NCI-H146 (cell line): ENCODE results near the gene GRSF1.
"Not testable (repeated sequence)": the region's sequence is repeated elsewhere in the genome, so short reads cannot be mapped to it uniquely, and the experiment has no call there.

ENCODE experiments used
- DNase-seq: peaks from one replicate; lab custom pipeline; 2025; lab: John Stamatoyannopoulos, UW

Gene GRSF1, protein sequence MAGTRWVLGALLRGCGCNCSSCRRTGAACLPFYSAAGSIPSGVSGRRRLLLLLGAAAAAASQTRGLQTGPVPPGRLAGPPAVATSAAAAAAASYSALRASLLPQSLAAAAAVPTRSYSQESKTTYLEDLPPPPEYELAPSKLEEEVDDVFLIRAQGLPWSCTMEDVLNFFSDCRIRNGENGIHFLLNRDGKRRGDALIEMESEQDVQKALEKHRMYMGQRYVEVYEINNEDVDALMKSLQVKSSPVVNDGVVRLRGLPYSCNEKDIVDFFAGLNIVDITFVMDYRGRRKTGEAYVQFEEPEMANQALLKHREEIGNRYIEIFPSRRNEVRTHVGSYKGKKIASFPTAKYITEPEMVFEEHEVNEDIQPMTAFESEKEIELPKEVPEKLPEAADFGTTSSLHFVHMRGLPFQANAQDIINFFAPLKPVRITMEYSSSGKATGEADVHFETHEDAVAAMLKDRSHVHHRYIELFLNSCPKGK

DNA sequence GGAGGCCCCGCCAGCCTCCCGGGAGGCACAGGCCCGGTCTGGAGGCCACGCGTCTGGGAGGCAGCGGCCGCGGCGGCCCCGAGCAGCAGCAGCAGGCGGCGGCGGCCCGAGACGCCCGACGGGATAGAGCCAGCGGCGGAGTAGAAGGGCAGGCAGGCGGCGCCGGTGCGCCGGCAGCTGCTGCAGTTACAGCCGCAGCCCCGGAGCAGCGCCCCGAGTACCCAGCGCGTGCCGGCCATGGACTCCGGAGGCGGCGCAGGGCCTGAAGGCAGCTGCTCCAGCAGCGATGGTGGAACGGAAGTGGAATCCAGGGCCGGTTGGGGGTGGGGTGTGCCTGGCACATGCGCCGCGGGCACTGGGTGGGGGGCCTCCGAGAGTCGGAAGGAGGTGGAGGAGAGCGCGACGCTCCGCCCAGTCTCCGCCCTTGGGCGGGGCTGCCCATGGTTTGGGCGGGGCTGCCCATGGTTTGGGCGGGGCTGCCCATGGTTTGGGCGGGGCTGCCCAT is at the start of gene GRSF1:
TSS of gene GRSF1 (minus strand) at position 302 of the 505 bp plus-strand sequence. CDS start at position 239, 63 bp downstream.
- DNase-seq, result peak; percentile 95

DNA sequence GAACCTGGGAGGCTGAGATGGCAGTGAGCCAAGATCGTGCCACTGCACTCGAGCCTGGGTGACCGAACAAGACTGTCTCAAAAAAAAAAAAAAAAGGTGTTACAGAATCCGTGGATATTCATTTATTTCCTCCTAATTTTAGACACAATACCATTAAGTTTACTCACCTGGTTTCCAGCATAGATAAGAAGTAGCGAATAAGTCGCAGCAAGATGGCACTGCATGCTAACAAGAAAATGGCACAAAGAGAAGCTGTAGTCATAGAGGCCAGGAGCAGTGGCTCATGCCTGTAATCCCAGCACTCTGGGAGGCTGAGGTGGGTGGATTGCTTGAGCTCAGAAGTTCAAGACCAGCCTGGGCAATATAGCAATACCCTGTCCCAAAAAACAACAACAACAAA is 45.5 kb upstream of the GRSF1 start:
- peak; percentile 27 for DNase-seq

DNA sequence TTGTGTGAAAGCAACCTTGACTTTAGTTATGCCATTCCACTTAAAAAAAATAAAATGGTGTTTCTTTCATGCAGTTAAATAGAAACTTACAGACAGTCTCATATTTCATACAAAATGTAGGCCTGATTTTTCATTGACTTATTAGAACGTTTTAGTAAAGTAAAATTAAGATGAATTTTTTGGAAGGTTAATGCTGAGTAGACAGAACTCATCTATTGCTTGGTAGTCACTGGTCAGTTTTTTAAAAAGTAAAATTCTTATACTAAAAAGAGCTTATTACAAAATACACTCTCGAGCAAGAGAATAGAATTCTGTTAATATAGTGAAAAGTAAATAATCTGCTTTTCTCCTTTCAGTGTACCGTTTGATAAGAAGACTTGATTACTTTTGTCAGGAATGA is 41.0 kb upstream of the GRSF1 start:
- no peak for DNase-seq

DNA sequence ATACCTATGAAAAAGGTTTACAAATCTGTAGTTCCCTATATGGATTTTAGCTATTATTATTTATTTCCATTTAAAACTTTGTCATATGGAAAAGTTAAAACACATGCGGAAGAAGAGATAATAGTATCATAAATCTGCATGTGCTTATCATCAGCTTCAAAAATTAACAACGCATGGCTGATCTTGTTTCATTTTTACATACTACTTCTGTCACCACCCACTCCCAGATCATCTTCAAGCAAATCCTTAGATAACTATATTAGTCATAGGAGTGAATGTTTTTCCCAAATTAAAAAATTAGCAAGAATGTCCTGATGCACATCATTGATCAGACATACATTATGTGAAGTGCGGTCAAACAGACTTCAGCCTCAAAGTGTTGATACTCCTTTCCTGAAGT is 37.9 kb upstream of the GRSF1 start:
- no peak for DNase-seq

DNA sequence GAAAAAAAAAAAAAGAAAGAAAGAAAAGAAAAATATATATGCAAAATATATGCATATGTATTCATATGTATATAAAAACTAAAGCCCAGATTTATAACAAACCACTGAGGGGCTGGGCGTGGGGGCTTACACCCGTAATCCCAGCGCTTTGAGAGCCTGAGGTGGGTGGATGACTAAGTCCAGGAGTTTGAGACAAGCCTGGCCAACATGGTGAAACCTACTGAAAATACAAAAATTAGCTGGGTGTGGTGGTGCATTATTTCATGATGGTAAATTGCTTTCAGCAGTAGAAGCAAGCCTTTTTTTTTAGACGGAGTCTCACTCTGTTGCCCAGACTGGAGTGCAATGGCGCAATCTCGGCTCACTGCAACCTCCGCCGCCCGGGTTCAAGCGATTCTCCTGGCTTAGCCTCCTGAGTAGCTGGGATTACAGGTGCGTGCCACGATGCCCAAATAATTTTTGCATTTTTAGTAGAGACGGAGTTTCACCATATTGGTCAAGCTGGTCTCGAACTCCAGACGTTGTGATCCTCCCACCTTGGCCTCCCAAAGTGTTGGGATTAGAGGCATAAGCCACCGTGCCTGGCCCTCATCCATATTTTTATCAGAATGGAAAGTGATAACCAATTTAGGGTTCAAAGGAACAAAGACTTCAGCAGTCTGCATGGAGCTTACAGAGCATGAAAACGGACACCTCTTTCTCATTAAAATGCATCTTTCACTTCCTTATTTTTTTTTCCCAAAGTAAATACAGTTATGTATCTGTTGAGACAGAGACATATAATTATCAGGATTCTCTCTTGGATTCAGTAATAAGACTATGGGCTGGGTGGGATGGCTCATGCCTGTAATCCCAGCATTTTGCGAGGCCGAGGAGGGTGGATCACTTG is 34.8 kb upstream of the GRSF1 start:
- DNase-seq, result peak; percentile 6

DNA sequence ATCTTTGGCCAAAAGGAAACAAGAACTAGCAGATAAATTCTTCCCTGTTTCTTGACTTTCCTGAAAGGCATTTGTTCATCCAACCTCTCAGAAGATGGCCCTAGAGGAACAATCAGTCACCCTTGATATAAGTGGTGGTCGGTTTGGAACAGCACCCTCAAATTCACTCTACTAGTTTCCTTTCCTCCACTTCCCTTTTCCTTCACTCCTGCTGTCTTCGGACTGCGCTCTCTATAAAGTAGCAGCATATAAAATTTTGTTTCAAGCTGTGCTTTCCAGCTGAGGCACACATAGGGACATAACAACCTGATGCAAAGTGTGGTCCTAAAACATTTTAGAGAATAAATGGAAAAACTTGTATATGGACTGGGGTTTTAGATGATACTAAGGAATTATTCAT is 33.5 kb upstream of the GRSF1 start:
- DNase-seq, result no peak

DNA sequence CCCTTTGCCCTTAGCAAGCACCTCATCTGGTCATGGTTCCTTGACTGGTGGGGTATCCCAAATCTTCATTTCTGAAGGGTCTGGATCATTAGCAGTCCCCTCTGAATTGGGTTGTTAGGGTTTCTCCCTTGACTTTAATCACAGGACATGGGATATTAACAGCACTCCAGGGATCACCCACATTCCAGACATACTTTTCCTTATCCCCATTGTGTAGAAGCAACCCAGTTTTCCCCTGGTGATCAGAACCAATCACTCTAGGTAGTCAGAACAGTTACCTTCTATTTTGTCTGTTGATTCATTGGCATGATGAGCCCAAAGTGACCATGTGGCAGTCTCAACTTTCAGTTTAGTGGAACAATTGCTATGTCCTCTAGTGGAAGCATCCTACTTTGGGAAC is 29.1 kb upstream of the GRSF1 start:
- DNase-seq, result no peak

DNA sequence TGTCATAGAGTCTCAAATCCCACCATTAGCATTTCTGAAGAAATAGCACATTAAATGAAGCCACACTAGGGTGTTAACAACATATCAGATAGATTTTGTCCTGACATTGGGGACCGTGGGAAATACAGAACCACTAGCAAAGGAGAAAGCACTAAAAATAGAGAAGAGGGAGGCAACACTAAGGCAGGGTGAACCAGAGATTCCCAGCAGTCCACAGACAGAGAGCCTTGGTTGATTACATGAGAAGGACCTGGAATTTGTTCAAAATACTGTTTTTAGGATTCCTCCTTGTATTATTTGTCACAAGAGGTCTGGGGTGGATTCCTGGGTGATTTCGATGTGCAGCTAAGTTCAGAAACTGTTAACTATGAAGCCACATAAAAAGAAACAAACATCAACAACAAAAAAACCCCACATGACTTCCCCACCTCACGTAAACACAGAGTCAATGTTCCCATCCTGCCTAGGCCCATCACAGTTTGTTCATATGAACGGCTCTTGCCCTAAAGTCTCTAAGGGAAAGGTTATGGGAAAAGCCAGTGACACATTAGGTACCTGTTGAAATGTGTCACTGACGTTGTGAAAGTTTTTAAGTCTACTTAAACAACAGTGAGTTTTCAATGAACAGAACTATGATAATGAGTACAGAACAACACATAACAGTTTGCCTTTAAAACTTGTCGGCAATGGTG is 23.6 kb upstream of the GRSF1 start:
- DNase-seq, result no peak

DNA sequence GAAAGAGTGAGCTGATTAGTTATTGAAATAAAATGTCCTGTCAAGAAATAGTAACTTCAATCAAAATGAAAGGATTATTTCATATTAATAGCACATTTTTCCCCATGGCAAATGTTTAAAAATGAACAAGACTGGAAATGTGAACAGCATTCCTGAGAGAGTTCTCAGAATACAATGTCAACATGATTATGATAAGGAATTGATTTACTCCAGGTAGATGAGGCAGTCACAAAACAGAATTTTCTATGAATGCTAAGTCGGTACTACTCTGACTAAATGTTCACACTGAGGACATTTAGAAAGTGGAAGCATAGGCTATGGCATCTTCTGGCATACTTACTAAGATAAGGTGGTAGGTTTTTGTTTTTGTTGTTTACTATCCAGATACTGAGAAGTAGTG is 19.4 kb upstream of the GRSF1 start:
- DNase-seq, result no peak

DNA sequence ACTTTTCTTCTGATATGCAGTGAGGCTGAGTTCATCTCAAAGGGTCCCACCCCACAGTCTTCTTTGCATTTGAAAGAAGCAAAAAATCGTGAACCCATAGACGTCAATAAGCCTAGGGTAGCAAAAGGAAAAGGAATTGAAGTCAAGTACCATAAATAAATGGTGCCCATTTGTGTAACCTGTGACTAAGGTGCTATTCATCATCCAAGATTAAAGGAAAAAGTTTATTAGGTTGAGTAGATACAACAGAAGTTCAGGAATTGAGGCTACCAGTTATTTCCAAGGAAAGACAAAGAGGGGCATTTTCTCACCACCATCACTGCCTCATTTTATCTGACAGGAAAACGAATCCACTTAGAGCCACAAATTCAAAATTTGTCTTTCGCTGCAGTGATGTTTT is 18.8 kb upstream of the GRSF1 start:
- no peak for DNase-seq

DNA sequence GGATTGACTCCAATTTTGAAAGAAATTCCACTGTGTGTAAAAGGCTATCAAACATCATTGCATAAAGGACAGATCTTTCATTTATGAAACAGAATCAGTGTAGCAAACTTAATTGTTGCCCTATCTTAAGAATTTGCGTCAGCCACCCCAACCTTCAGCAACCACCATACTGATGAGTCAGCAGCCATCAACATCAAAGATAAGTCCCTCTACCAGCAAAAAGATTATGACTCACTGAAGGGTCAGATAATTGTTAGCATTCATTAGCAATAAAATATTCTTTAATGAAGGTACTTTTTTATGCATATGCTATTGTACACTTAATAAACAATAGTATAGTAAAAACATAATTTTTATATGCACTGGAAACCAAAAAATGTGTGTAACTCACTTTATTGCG is 15.8 kb upstream of the GRSF1 start:
- DNase-seq, result no peak

DNA sequence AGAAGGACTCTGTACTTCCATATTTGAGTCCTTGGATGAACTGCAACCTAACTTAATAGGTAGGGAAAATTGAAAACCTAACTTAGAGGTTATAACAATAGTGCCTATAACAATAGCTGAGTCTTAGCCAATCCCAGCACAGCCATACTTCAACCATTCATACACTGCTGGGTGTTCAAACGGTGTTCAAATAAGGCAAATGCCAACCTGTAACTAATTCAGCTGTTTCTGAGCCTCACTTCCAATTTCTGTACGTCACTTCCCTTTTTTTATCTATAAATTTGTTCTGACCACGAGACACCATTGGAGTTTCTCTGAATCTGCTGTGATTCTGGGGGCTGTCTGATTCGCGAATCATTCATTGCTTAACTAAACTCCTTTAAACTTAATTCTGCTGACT is 9.6 kb upstream of the GRSF1 start:
- no peak for DNase-seq

DNA sequence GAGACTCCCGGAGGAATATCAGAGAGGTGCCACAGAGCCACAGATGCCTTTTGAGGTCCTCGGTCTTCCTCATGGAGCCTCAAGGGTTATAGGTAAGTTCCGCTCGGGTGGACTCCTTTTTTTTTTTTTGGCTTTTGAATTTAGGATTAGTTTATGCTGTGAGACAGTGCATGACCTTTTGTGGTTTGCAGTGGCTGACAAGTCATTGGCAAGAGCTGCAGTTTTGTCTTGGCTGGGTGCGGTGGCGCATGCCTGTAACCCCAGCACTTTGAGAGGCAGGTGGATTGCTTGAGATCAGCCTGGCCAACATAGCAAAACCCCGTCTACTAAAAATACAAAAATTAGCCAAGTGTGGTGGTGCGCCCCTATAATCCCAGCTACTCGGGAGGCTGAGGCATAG is 4.5 kb upstream of the GRSF1 start:
- DNase-seq, result no peak

DNA sequence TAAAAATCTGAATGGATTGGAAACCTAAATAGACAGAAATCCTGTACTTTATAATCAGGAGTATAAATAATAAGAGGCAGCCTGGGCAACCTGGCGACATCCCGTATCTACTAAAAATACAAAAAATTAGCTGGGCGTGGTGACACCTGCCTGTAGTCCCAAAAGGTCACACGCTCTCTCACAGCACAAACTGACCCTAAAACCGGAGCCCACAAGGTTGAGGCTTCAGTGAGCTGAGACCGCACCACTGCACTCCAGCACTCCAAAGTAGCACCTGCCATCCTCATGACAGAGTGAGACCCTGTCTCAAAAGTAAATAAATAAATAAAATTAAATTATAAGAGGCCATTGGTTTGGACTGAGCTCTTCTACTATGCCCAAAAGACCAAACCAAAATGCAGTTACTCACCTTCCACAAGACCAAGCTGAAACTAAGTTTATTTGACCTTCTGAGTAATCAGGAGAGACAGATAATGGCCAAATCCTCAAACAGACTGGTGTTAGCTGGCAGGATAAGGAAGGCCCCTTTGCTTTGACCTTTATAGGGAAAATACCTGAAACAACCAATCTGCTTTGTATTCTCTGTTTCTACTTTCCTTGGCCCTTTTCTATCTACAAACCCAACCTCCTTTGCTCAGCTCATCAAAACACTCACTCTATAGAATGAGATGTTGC is 3.2 kb upstream of the GRSF1 start:
- DNase-seq, result peak; percentile 20

DNA sequence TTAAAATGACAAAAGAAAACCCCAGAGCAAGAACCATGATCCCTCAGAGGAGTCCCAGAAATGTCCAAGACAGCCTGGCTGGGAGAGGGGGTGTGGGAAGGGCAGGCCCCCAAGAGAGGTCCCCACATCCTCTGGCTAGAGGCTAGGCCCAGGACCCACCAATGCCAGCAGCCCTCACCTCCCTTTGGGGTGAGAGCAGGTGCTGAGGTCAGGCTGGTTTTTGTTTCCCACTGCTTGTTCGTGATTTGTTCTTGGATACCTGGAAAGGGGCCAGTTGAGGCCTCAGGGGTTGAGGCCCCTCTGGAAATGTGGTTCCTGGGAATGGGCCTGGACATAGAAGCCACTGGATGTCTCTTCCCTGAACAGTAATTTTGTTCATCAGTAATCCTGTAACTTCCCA is 2.3 kb upstream of the GRSF1 start:
- DNase-seq, result no peak

DNA sequence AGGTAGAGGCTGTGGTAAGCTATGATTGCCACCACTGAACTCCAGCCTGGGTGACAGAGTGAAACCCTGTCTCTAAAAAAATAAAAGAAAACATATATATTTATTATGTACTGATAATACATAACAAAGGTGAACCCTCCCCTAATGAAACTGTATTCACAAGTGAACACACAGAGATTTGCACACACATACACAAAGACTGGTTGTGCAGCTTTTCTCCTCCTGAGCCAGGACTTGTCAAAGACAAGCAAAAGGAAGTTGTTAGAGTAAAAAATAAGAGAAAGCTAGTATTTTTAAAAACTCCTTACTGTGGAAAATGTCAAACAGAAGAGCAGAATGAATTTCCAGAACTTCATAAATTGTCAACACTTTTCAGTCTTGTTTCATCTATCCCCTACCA is 1.5 kb upstream of the GRSF1 start:
- no peak for DNase-seq

DNA sequence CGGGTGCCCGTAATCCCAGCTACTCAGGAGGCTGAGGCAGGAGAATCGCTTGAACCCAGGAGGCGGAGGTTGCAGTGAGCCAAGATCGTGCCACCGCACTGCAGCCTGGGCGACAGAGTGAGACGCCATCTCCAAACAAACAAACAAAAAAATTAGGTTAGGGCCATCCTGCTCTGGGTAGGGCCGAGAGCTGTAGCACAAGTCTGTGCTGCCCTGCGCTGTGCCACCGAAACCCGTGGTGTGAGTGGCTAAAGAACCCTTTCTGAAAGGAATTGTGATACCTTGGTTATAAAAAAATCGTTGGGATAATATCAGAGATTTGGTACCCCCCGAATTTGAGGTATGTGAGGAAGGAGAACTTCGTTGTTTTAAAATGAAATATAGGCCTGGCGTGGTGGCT is 941 bp upstream of the GRSF1 start:
- DNase-seq, result not testable (repeated sequence)

DNA sequence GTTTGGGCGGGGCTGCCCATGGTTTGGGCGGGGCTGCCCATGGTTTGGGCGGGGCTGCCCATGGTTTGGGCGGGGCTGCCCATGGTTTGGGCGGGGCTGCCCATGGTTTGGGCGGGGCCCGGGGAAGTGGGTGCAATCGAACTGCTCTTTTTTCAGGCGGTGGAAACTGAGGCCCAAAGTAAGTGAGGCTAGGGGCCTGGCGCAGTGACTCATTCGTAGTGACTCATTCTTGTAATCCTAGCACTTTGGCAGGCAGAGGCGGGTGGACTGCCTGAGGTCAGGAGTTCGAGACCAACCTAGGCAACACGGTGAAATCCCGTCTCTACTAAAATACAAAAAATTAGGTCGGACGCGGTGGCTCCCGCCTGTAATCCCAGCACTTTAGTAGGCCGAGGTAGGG is 447 bp upstream of the GRSF1 start:
- peak; percentile 15 for DNase-seq

DNA sequence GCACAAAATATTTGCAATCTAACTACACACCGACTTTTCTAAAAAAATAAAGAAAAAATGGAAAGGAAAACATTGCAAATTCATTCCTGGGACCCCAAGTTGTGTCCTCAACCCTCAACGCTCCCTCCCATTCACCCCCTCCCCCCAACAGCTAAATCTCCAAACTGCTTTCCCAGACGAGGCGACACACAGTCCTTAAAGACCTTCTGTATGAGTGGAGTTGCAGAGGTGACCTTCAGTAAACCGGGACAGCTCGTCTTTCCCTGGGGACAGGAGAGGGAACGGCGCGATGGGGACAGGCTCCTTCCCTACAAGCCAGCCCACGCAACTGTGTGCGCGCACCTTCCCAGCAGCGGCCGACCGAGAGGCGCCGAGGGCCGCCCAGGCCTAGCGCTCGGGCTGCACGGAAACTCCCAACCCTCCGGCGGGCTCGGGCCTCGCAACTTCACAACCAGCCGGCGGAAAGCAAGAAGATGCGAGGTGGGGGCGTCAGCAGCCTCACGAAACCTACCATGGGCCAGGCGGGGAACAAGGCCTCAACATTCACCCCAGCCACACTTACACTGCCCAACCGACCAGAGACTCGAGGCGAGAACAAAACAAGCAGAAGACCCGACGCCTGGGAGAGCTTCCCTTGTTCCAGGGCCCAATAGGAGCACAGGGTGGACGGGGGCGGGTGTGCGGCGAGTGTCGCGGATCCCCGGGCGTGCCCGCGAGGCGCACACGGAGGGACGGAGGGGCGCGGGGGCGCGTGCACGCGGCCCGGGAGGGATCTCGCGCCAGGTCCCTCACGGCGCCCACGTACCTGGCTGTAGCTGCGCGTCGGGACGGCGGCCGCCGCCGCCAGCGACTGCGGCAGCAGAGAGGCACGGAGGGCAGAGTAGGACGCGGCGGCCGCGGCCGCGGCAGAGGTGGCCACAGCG is 763 bp downstream of the GRSF1 start:
- DNase-seq, result peak; percentile 80

DNA sequence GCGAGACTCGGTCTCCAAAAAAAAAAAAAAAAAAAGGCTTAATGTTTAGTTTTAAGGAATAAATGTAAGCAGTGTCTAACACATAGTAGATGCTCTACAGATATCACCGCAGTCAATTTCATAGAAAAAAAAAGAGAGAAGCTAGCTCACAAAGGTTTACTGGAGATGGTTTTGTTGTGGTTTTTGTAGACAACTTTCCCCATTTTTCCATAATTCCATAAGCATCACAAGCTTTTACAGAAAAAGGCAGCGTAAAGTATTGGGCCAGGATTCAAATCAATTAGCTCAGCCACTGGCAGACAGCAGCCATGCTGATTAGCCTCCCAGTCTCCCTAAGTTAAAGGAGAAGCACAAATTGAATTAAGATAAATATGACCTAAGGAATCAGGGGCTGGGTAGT is 1.5 kb downstream of the GRSF1 start:
- DNase-seq, result no peak

DNA sequence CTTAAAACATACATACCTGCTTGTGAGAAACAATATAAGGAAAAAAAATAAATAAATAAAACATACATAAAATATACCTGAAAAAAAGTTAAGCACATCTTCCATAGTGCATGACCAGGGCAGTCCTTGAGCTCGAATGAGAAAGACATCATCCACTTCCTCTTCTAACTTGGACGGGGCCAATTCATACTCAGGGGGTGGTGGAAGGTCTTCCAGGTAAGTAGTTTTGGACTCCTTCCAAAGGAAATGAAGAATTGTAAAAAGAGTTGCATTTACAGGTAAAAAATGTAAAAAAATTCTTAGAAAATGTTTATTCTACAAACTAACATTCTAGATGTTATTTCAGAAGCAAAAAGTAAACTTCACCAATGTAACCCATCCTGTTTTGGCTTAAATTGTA is 3.6 kb downstream of the GRSF1 start:
- DNase-seq, result no peak
